T-helper 1 cell treated with Interleukin-12 subunit alpha and Interleukin-12 subunit beta and Interleukin-4 antibody, amounts not matched to agents 30 ng/mL and 1 ng/mL, for 36 hours (primary cell): ENCODE results near the gene SPDL1. TPM values are rescaled to one million over a fixed set of nuclear protein-coding genes. Genes with fewer than 3 reads are reported as not detected.

Experiments
- intact Hi-C: fragments of 100-400 bp; cut with micrococcal nuclease; formaldehyde crosslinking; loops from one replicate; pipeline ENCODE4 v1.15.1; 2024
- total RNA-seq: library from RNA; stranded (reverse); gene quantifications from 2 replicates; pipeline ENCODE4 v1.2.3, GENCODE V29; 2022

Gene SPDL1
- 30.8 and 31.3 TPM in 2 replicates for total RNA-seq

- intact Hi-C loops, result loop anchor here (1.0 to 10.0 kb wide), 8 partner anchors 54 to 1805 kb away; partner anchors contain the start of genes DOCK2, PANK3 and RARS1
These were observed at the start of gene SPDL1 for GRCh38 chr5:169583424-169584220. TSS of gene SPDL1 (plus strand) at chr5:169583773. CDS start at chr5:169588417, 4,644 bp downstream.

- intact Hi-C loops, result no loop called here
These were observed 49.2 kb upstream of the SPDL1 start for GRCh38 chr5:169534311-169534880.

GRCh38 chr5:169534939-169535338 lies 48.6 kb upstream of the SPDL1 start:
- intact Hi-C loops, result no loop called here

- intact Hi-C loops, result no loop called here
These were observed 44.6 kb upstream of the SPDL1 start for GRCh38 chr5:169538944-169539343.

GRCh38 chr5:169542811-169543210 lies 40.8 kb upstream of the SPDL1 start:
- intact Hi-C loops, result no loop called here

GRCh38 chr5:169544264-169544950 lies 39.2 kb upstream of the SPDL1 start:
- intact Hi-C loops, result no loop called here

- intact Hi-C loops, result no loop called here
These were observed 37.8 kb upstream of the SPDL1 start for GRCh38 chr5:169545762-169546161.

- intact Hi-C loops, result no loop called here
These were observed 37.2 kb upstream of the SPDL1 start for GRCh38 chr5:169546346-169546745.

GRCh38 chr5:169547508-169547907 lies 36.1 kb upstream of the SPDL1 start:
- intact Hi-C loops, result no loop called here

- intact Hi-C loops, result no loop called here
These were observed 35.3 kb upstream of the SPDL1 start for GRCh38 chr5:169548315-169548714.

- intact Hi-C loops, result no loop called here
These were observed 34.0 kb upstream of the SPDL1 start for GRCh38 chr5:169549453-169550100.

GRCh38 chr5:169550227-169550626 lies 33.3 kb upstream of the SPDL1 start:
- intact Hi-C loops, result no loop called here

- intact Hi-C loops, result no loop called here
These were observed 32.4 kb upstream of the SPDL1 start for GRCh38 chr5:169551146-169551545.

GRCh38 chr5:169551696-169552095 lies 31.9 kb upstream of the SPDL1 start:
- intact Hi-C loops, result no loop called here

GRCh38 chr5:169554251-169554650 lies 29.3 kb upstream of the SPDL1 start:
- intact Hi-C loops, result no loop called here

GRCh38 chr5:169557838-169558237 lies 25.7 kb upstream of the SPDL1 start:
- intact Hi-C loops, result no loop called here

GRCh38 chr5:169561893-169562292 lies 21.7 kb upstream of the SPDL1 start:
- intact Hi-C loops, result no loop called here

GRCh38 chr5:169563369-169563768 lies 20.2 kb upstream of the SPDL1 start:
- intact Hi-C loops, result no loop called here

GRCh38 chr5:169566202-169566601 lies 17.4 kb upstream of the SPDL1 start:
- intact Hi-C loops, result no loop called here

- intact Hi-C loops, result no loop called here
These were observed 16.5 kb upstream of the SPDL1 start for GRCh38 chr5:169567079-169567478.

- intact Hi-C loops, result no loop called here
These were observed 14.1 kb upstream of the SPDL1 start for GRCh38 chr5:169569513-169569912.

- intact Hi-C loops, result no loop called here
These were observed 12.2 kb upstream of the SPDL1 start for GRCh38 chr5:169571355-169571754.
